ENCODE results near the gene TIMP1.
A peak's percentile ranks its signal among the peaks of the same experiment; 100 is the strongest.

TIMP1 gene

DNA sequence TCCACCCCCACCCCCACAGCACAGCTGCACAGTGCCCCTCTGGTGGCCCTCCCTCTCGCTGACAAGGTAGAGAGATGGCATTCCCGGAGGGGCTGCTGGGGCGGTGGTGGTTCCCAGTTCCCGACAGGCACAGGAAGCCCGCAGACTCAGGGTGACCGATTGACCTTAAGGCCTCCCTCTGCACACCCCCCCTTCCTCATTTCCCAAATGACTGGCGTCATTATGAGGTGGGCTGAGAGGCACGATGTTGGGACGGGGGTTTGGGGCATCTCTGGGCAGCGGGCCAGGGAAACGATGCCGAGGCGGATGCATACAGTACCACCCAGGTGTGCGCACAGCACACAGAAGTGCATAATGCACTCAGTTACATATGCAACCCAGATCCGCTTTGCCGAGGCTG lies 3.5 kb upstream of the TIMP1 start:
- no peak for DNase-seq (ENCODE audit: low read depth)
- H3K4me3 ChIP-seq (ENCODE audit: low read length): no peak overlapping the region
- TF ChIP-seq, protein P1, sequence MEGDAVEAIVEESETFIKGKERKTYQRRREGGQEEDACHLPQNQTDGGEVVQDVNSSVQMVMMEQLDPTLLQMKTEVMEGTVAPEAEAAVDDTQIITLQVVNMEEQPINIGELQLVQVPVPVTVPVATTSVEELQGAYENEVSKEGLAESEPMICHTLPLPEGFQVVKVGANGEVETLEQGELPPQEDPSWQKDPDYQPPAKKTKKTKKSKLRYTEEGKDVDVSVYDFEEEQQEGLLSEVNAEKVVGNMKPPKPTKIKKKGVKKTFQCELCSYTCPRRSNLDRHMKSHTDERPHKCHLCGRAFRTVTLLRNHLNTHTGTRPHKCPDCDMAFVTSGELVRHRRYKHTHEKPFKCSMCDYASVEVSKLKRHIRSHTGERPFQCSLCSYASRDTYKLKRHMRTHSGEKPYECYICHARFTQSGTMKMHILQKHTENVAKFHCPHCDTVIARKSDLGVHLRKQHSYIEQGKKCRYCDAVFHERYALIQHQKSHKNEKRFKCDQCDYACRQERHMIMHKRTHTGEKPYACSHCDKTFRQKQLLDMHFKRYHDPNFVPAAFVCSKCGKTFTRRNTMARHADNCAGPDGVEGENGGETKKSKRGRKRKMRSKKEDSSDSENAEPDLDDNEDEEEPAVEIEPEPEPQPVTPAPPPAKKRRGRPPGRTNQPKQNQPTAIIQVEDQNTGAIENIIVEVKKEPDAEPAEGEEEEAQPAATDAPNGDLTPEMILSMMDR (IDR thresholded peaks at IDR 0.05; ENCODE audit: insufficient read depth, low read depth, low read length, missing control alignments): no peak

DNA sequence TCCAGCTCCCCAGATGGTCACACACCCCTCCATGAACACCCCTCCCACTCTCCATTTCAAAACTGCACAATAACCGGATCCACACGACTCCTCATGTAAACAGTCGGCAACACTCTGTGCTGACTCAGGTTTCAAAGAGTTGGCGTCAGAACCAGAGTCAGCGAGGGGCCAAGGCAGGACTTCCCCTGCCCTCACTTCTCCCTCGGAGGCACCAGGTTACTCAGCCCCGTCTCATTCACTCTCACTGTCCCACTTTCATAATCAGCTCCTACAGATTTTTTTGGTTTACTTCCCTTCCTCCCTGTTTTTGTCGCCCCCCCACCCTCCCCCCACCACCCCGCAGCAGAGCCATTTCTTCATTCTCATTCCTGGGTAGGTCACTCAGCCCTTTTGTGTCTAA lies 2.7 kb upstream of the TIMP1 start:
- TF ChIP-seq, protein P1 (IDR thresholded peaks at IDR 0.05; ENCODE audit: insufficient read depth, low read depth, low read length, missing control alignments): no peak
- DNase-seq (ENCODE audit: low read depth): peak; percentile 85
- H3K4me3 ChIP-seq (ENCODE audit: low read length): no peak overlapping the region

DNA sequence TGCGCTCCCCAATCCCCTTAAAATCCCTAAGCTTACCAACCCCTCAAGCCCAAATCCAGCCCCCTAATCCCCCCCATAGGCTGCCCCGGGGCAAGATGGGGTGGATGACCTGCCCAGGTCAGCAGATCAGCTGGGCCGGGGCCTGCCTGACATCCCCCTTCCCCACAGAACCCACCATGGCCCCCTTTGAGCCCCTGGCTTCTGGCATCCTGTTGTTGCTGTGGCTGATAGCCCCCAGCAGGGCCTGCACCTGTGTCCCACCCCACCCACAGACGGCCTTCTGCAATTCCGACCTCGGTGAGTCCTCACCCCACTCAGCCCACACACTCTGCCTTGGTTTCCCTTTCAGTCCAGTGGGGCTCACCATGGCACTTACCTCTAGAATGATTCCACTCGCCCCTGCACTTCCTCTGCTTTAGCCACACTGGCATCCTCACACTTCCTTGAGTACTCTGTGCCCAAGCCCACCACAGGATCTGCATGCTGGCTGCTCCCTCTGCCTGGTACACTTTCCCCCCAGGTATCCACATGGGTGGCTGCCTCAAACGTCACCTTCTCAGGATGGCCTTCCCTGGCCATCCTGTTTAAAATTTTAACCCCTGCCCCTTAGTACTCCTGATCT lies 1.1 kb downstream of the TIMP1 start:
- TF ChIP-seq, protein P1 (IDR thresholded peaks at IDR 0.05; ENCODE audit: insufficient read depth, low read depth, low read length, missing control alignments): no peak
- no peak for DNase-seq (ENCODE audit: low read depth)
- H3K4me3 ChIP-seq (ENCODE audit: low read length): no peak overlapping the region

DNA sequence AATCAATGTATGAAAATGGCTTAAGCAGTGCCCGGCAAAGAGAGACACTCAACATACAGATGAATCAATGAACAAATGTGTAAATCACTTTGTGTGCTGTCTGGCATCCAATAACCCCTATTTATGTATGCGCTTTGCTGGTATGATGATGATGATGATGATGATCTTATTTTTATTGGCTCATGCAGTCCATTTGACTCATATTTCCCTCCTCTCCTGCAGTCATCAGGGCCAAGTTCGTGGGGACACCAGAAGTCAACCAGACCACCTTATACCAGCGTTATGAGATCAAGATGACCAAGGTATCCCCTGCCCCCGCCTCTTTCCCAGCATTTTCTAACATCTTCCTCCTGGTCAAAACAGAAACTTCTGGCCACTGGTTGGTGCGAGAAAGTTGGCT lies 2.5 kb downstream of the TIMP1 start:
- H3K4me3 ChIP-seq (ENCODE audit: low read length): no peak overlapping the region
- DNase-seq (ENCODE audit: low read depth): no peak
- TF ChIP-seq, protein P1 (IDR thresholded peaks at IDR 0.05; ENCODE audit: insufficient read depth, low read depth, low read length, missing control alignments): no peak

DNA sequence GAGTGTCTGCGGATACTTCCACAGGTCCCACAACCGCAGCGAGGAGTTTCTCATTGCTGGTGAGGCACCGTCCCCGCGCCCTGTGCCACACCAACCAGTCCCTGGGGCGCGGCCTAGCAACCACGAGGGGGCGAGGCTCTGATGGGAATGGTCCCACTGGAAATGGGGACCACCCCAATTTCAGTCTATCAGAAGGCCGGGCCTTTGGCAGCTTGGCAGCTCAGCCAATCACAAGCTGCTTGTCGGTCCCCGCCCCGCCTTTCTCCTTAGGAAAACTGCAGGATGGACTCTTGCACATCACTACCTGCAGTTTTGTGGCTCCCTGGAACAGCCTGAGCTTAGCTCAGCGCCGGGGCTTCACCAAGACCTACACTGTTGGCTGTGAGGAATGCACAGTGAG lies 3.0 kb downstream of the TIMP1 start:
- TF ChIP-seq, protein P1 (IDR thresholded peaks at IDR 0.05; ENCODE audit: insufficient read depth, low read depth, low read length, missing control alignments): no peak
- no peak overlapping the region for H3K4me3 ChIP-seq (ENCODE audit: low read length)
- DNase-seq (ENCODE audit: low read depth): no peak

DNA sequence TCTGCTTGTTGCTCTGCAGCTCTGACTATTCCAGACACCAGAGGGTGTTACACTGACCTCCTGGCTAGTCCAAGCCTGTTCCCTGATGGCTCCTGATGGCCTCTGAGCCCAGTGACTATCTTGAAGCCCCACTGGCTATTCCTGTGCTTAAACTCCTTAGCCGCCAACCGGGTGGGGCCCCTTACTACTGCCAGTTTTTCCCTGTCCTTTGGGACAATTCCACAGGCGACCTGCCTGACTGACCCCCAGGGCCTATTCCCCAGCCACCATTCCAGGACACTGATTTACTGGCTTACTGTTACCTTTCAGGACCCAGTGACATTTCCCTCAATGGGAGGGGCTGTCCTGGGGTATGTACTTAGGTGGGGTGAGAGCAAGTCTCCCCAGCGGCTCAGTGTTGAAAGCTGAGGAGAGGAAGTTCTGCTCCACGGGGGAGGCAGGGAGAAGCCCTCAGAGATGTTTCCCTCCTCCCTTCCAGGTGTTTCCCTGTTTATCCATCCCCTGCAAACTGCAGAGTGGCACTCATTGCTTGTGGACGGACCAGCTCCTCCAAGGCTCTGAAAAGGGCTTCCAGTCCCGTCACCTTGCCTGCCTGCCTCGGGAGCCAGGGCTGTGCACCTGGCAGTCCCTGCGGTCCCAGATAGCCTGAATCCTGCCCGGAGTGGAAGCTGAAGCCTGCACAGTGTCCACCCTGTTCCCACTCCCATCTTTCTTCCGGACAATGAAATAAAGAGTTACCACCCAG lies 4.0 kb downstream of the TIMP1 start:
- DNase-seq (ENCODE audit: low read depth): no peak
- H3K4me3 ChIP-seq (ENCODE audit: low read length): no peak overlapping the region
- TF ChIP-seq, protein P1 (IDR thresholded peaks at IDR 0.05; ENCODE audit: insufficient read depth, low read depth, low read length, missing control alignments): no peak

Measured in epithelial cell of esophagus (primary cell).